Measurements from ENCODE around the gene EME2. TPM values are rescaled to one million over a fixed set of nuclear protein-coding genes. Genes with fewer than 3 reads are reported as not detected.

Gene EME2
- total and polyA plus RNA-seq, 10 donors, result 5.1 to 41.3 (median 27.4) TPM

- TF ChIP-seq POLR2AphosphoS5 (IDR thresholded peaks at IDR 0.05), result no peak
- TF ChIP-seq POLR2A (IDR thresholded peaks at IDR 0.05), result no peak
- no peak for TF ChIP-seq CTCF (IDR thresholded peaks at IDR 0.05 in 8 of 11, conservative IDR thresholded peaks at IDR 0.05 in 3 of 11)
- WGBS, 5 donors, result 93 to 96% (median 93%) methylated on average over 15 of the region's 15 CpGs
- Histone ChIP-seq H3K9me3 (no peaks in the 10 kb centered on the region), H3K27ac (no peak overlapping the region), H3K36me3 (peaks cover 0 to 76% (median 55%) of the 10 kb centered on the region in 6 donors), H3K27me3 (replicated peaks in 1 of 7) (no peaks in the 10 kb centered on the region), H3K4me3 (no peak overlapping the region), H3K4me1 (peaks cover 0 to 20% (median 7%) of the 10 kb centered on the region in 6 donors)
- intact Hi-C loops (cut with DNase I; ENCODE audit: low total_unique reads), result no loop called here
- DNase-seq, result no peak
Observed at GRCh38 chr16:1790261-1790610, 17.6 kb downstream of the EME2 start.

- 89 to 94% (median 94%) methylated on average over 35 to 44 of the region's 44 CpGs for WGBS, 5 donors
- peak; percentile 67 for DNase-seq
- Histone ChIP-seq H3K4me3 (no peak overlapping the region), H3K9me3 (no peaks in the 10 kb centered on the region), H3K27me3 (replicated peaks in 1 of 7) (no peaks in the 10 kb centered on the region), H3K27ac (no peak overlapping the region), H3K4me1 (peaks cover 0 to 15% (median 5%) of the 10 kb centered on the region in 6 donors), H3K36me3 (peaks cover 0 to 71% (median 55%) of the 10 kb centered on the region in 6 donors)
- intact Hi-C loops (cut with DNase I; ENCODE audit: low total_unique reads), result no loop called here
- TF ChIP-seq POLR2AphosphoS5 (IDR thresholded peaks at IDR 0.05) (no peak), CTCF (IDR thresholded peaks at IDR 0.05 in 8 of 11, conservative IDR thresholded peaks at IDR 0.05 in 3 of 11) (no peak), POLR2A (IDR thresholded peaks at IDR 0.05) (no peak)
Observed at GRCh38 chr16:1790611-1791255, 18.1 kb downstream of the EME2 start.

GRCh38 chr16:1791256-1791942 lies 18.8 kb downstream of the EME2 start:
- intact Hi-C loops (cut with DNase I; ENCODE audit: low total_unique reads), result no loop called here
- H3K4me1 ChIP-seq, result peaks cover 0 to 10% (median 2%) of the 10 kb centered on the region in 6 donors
- peaks cover 0 to 65% (median 53%) of the 10 kb centered on the region in 6 donors for H3K36me3 ChIP-seq
- TF ChIP-seq POLR2AphosphoS5 (IDR thresholded peaks at IDR 0.05) (no peak), POLR2A (IDR thresholded peaks at IDR 0.05) (no peak), CTCF (IDR thresholded peaks at IDR 0.05 in 8 of 11, conservative IDR thresholded peaks at IDR 0.05 in 3 of 11) (no peak)
- WGBS, 5 donors, result 92 to 96% (median 95%) methylated on average over 35 to 53 of the region's 53 CpGs
- no peak overlapping the region for H3K4me3 ChIP-seq
- DNase-seq, result peak; percentile 64
- H3K9me3 ChIP-seq, result no peaks in the 10 kb centered on the region
- no peaks in the 10 kb centered on the region for H3K27me3 ChIP-seq (replicated peaks in 1 of 7)
- no peak overlapping the region for H3K27ac ChIP-seq

Data from spleen (tissue), 11 donors.